ENCODE results near the gene VHLL. TPM values are rescaled to one million over a fixed set of nuclear protein-coding genes. Genes with fewer than 3 reads are reported as not detected.
"Not testable (repeated sequence)": the region's sequence is repeated elsewhere in the genome, so short reads cannot be mapped to it uniquely, and the experiment has no call there.

VHLL gene
- total RNA-seq, 2 donors from 2014 or later, result not detected

DNA sequence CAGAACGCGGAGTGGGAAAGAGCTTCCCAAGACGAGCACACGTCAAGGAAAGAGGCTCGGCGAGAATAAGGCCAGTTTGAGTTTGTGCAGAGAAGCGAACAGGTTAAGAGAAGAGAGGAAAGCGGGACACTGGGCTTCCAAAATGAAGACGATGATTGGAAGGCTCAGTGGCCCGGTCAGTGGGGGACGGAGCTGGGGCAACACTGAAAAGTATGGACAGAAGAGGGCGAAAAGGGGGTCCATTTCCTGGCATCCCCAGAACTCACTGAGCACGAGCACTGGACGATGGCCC, 38.7 kb upstream of the VHLL start:
- DNase-seq, result no peak
- Histone ChIP-seq H3K36me3 (ENCODE audit: control insufficient read depth, insufficient read depth, low read length) (peaks cover 34% of the 10 kb centered on the region), H3K9me3 (ENCODE audit: control insufficient read depth, low read length) (no peaks in the 10 kb centered on the region), H3K4me1 (ENCODE audit: control insufficient read depth, insufficient read depth, low read length) (peaks cover 2% of the 10 kb centered on the region), H3K27me3 (ENCODE audit: control insufficient read depth, insufficient read depth, low read length, poor library complexity, severe bottlenecking) (no peaks in the 10 kb centered on the region), H3K27ac (ENCODE audit: low read depth, low read length) (peak overlapping the region; percentile 42), H3K9ac (ENCODE audit: extremely low read depth, low read length, poor library complexity, severe bottlenecking) (peak overlapping the region; percentile 77), H3K4me3 (ENCODE audit: low read length) (peak overlapping the region; percentile 100)
- Mint-ChIP-seq H3K9me3 (no peaks in the 10 kb centered on the region), H3K36me3 (ENCODE audit: low read depth) (peaks cover 31% of the 10 kb centered on the region), H3K4me1 (peaks cover 14% of the 10 kb centered on the region), H3K27me3 (ENCODE audit: insufficient read depth) (no peaks in the 10 kb centered on the region), H3K4me3 (peak overlapping the region; percentile 100), H3K27ac (peak overlapping the region; percentile 96)
- 0 to 1% methylated on average over 8 to 14 of the region's 14 CpGs for WGBS, 2 experiments (ENCODE audit: insufficient coverage in 1 of 2, insufficient read length in 1 of 2)
- TF ChIP-seq, protein P1, sequence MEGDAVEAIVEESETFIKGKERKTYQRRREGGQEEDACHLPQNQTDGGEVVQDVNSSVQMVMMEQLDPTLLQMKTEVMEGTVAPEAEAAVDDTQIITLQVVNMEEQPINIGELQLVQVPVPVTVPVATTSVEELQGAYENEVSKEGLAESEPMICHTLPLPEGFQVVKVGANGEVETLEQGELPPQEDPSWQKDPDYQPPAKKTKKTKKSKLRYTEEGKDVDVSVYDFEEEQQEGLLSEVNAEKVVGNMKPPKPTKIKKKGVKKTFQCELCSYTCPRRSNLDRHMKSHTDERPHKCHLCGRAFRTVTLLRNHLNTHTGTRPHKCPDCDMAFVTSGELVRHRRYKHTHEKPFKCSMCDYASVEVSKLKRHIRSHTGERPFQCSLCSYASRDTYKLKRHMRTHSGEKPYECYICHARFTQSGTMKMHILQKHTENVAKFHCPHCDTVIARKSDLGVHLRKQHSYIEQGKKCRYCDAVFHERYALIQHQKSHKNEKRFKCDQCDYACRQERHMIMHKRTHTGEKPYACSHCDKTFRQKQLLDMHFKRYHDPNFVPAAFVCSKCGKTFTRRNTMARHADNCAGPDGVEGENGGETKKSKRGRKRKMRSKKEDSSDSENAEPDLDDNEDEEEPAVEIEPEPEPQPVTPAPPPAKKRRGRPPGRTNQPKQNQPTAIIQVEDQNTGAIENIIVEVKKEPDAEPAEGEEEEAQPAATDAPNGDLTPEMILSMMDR (conservative IDR thresholded peaks at IDR 0.05), result no peak

DNA sequence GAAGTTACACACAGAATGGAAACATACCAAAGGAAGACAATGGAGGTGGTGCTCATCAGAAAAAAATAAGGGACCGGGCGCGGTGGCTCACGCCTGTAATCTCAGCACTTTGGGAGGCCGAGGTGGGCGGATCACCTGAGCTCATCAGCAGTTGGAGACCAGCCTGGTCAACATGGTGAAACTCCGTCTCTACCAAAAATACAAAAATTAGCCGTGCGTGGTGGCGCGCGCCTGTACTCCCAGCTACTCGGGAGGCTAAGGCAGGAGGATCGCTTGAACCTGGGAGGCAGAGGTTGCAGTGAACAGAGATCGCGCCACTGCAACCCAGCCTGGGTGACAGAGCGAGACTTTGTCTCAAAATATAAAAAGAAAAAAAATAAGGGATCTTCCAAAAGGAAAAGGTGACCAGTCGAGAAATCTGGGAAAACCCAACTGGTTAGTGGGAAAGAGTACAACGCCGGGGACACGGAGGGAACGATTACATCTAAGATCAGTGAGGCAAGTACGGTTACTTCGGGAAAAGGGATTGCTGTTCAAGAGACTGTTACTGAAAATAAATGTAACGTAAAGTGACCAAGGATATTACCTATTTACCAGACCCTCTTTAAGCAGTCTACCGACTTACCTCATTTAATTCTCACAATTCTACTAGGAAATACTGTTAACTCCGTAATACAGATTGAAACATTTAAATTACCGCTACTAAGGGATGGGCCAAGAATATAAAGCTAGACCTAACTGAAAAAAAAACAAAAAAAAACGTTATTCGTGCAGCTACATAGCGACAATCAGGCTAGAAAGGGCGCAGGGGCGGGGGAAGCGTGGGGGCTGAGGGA, 38.2 kb upstream of the VHLL start:
- Mint-ChIP-seq H3K4me3 (peak overlapping the region; percentile 100), H3K27ac (peak overlapping the region; percentile 96), H3K9me3 (no peaks in the 10 kb centered on the region), H3K4me1 (peaks cover 14% of the 10 kb centered on the region), H3K36me3 (ENCODE audit: low read depth) (peaks cover 36% of the 10 kb centered on the region), H3K27me3 (ENCODE audit: insufficient read depth) (no peaks in the 10 kb centered on the region)
- Histone ChIP-seq H3K27me3 (ENCODE audit: control insufficient read depth, insufficient read depth, low read length, poor library complexity, severe bottlenecking) (no peaks in the 10 kb centered on the region), H3K9ac (ENCODE audit: extremely low read depth, low read length, poor library complexity, severe bottlenecking) (peak overlapping the region; percentile 77), H3K9me3 (ENCODE audit: control insufficient read depth, low read length) (no peaks in the 10 kb centered on the region), H3K4me1 (ENCODE audit: control insufficient read depth, insufficient read depth, low read length) (peaks cover 2% of the 10 kb centered on the region), H3K27ac (ENCODE audit: low read depth, low read length) (no peak overlapping the region), H3K36me3 (ENCODE audit: control insufficient read depth, insufficient read depth, low read length) (peaks cover 39% of the 10 kb centered on the region), H3K4me3 (ENCODE audit: low read length) (peak overlapping the region; percentile 100)
- 24 to 39% methylated on average over 21 to 34 of the region's 34 CpGs for WGBS, 2 experiments (ENCODE audit: insufficient coverage in 1 of 2, insufficient read length in 1 of 2)
- TF ChIP-seq, protein P1 (conservative IDR thresholded peaks at IDR 0.05), result no peak
- DNase-seq, result no peak

DNA sequence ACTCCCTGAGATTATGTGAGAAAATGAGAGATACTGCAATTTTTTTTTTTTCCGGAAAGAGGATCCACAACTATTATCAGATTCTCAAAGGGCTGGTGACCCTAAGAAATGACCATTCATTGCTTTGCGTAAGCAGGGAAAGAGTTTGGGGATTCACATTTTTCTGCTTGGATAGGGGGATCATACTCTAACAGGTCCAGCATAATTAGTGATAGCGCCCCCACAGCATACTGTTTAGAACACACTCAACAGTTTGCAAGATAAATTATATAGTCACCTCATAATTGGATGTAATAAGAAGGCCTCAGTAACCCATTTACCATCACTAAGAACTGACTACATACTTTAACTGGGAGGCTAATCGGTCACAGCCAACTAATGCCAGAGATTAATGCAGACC, 37.1 kb upstream of the VHLL start:
- Histone ChIP-seq H3K4me1 (ENCODE audit: control insufficient read depth, insufficient read depth, low read length) (peaks cover 2% of the 10 kb centered on the region), H3K9ac (ENCODE audit: extremely low read depth, low read length, poor library complexity, severe bottlenecking) (no peak overlapping the region), H3K9me3 (ENCODE audit: control insufficient read depth, low read length) (no peaks in the 10 kb centered on the region), H3K36me3 (ENCODE audit: control insufficient read depth, insufficient read depth, low read length) (peaks cover 49% of the 10 kb centered on the region), H3K4me3 (ENCODE audit: low read length) (peak overlapping the region; percentile 100), H3K27ac (ENCODE audit: low read depth, low read length) (no peak overlapping the region), H3K27me3 (ENCODE audit: control insufficient read depth, insufficient read depth, low read length, poor library complexity, severe bottlenecking) (no peaks in the 10 kb centered on the region)
- no peak for DNase-seq
- H3K9me3 Mint-ChIP-seq, result no peaks in the 10 kb centered on the region
- TF ChIP-seq, protein P1 (conservative IDR thresholded peaks at IDR 0.05), result peak; percentile 56
- H3K4me3 Mint-ChIP-seq, result peak overlapping the region; percentile 100
- H3K36me3 Mint-ChIP-seq (ENCODE audit: low read depth), result peaks cover 45% of the 10 kb centered on the region
- H3K27me3 Mint-ChIP-seq (ENCODE audit: insufficient read depth), result no peaks in the 10 kb centered on the region
- H3K4me1 Mint-ChIP-seq, result peaks cover 14% of the 10 kb centered on the region
- WGBS, 2 experiments (ENCODE audit: insufficient coverage in 1 of 2, insufficient read length in 1 of 2), result 81 to 100% methylated on average over 3 to 4 of the region's 4 CpGs
- H3K27ac Mint-ChIP-seq, result peak overlapping the region; percentile 41

DNA sequence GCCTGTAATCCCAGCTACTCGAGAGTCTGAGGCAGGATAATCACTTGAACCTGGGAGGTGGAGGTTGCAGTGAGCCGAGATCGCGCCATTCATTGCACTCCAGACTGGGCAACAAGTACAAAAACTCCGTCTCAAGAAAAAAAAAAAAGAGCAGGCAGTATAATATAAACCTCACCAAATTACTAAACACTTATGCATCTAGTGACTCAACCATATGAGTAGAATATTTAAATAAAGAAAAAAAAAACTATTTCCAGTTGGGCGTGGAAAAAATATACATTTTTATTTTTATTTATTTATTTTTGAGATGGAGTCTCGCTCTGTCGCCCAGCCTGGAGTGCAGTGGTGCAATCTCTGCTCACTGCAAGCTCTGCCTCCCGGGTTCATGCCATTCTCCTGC, 24.1 kb upstream of the VHLL start:
- H3K27me3 ChIP-seq (ENCODE audit: control insufficient read depth, insufficient read depth, low read length, poor library complexity, severe bottlenecking); H3K9me3 Mint-ChIP-seq; H3K4me1 ChIP-seq (ENCODE audit: control insufficient read depth, insufficient read depth, low read length); H3K27me3 Mint-ChIP-seq (ENCODE audit: insufficient read depth); H3K9ac ChIP-seq (ENCODE audit: extremely low read depth, low read length, poor library complexity, severe bottlenecking); H3K4me1 Mint-ChIP-seq; H3K4me3 ChIP-seq (ENCODE audit: low read length); DNase-seq; H3K27ac Mint-ChIP-seq; H3K9me3 ChIP-seq (ENCODE audit: control insufficient read depth, low read length); H3K4me3 Mint-ChIP-seq; H3K27ac ChIP-seq (ENCODE audit: low read depth, low read length): not testable (repeated sequence)
- WGBS, 2 experiments (ENCODE audit: insufficient coverage in 1 of 2, insufficient read length in 1 of 2), result 98% methylated on average over 8 of the region's 9 CpGs; no CpG with 5 or more reads in 1 of the 2 experiments
- peaks cover 79% of the 10 kb centered on the region for H3K36me3 ChIP-seq (ENCODE audit: control insufficient read depth, insufficient read depth, low read length)
- peaks cover 77% of the 10 kb centered on the region for H3K36me3 Mint-ChIP-seq (ENCODE audit: low read depth)

Data from endodermal cell (in vitro differentiated cells).